K562 (cell line): ENCODE results near the gene SYNGR4. TPM values are rescaled to one million over a fixed set of nuclear protein-coding genes. Genes with fewer than 3 reads are reported as not detected.

Experiments
- ADNP ChIP-seq: fragments of 200-800 bp; sonication (Bioruptor generic); IDR thresholded peaks from 2 replicates; pipeline ENCODE4 v1.6.1; 2016; ENCODE audit warnings: missing genetic modification characterization, missing compliant biosample characterization
- ARHGAP35 ChIP-seq: fragments of 450-650 bp; IDR thresholded peaks from 2 replicates; pipeline ENCODE4 v1.6.1; 2018; ENCODE audit not compliant: partially characterized antibody
- BCOR ChIP-seq: fragments of 450-650 bp; IDR thresholded peaks from 2 replicates; pipeline ENCODE4 v1.6.1; 2016
- HDAC8 ChIP-seq: fragments of 450-650 bp; IDR thresholded peaks from 2 replicates; pipeline ENCODE4 v1.6.1; 2016; ENCODE audit warnings: mild to moderate bottlenecking, missing genetic modification characterization, moderate library complexity, missing compliant biosample characterization
- IFI16 ChIP-seq: fragments of 250-450 bp; sonication (Bioruptor Pico); IDR thresholded peaks from 2 replicates; pipeline ENCODE4 v2.1.2; 2022; ENCODE audit warnings: mild to moderate bottlenecking, inconsistent platforms
- POLR3A ChIP-seq: IDR thresholded peaks from 2 replicates; pipeline ENCODE4 v1.6.1; 2011; ENCODE audit warnings: borderline replicate concordance, mild to moderate bottlenecking, moderate library complexity; ENCODE audit not compliant: insufficient read length, insufficient read depth; ENCODE audit errors: extremely low read depth
- SNRNP70 ChIP-seq: fragments of 200-400 bp; formaldehyde crosslinking; optimal IDR thresholded peaks from 2 replicates; pipeline ENCODE3; 2017; ENCODE audit warnings: low read depth, low read length
- ZNF232 ChIP-seq: sonication (generic); formaldehyde crosslinking; IDR thresholded peaks from 2 replicates; pipeline ENCODE4 v1.8.0; 2022; ENCODE audit warnings: mild to moderate bottlenecking, missing genetic modification reagents
- ZNF436 ChIP-seq: fragments of 250-450, 450-650 bp; sonication (Bioruptor Pico); formaldehyde crosslinking; IDR thresholded peaks from 2 replicates; pipeline ENCODE4 v1.7.0; 2020; ENCODE audit warnings: mild to moderate bottlenecking
- ZNF586 ChIP-seq: fragments of 450-650 bp; formaldehyde crosslinking; conservative IDR thresholded peaks from 2 replicates; pipeline ENCODE4 v1.4.0; 2020; ENCODE audit warnings: mild to moderate bottlenecking, moderate library complexity
- ZNF589 ChIP-seq: fragments of 200-800 bp; sonication (Bioruptor generic); IDR thresholded peaks from 2 replicates; pipeline ENCODE4 v1.6.1; 2016; ENCODE audit warnings: low read depth, missing genetic modification characterization, missing compliant biosample characterization
- polyA plus RNA-seq, 8 experiments: library from polyadenylated mRNA; depleted of rRNA in 4 of 8; stranded (reverse) in 5 of 8; unstranded in 3 of 8; fragments of >200 nt; fragmentation: Nextera tagmentation in 2 of 8; fragmentation: Illumina TruSeq in 1 of 8; extraction: Ambion mirVana in 2 of 8; extraction: Trizol in 1 of 8; gene quantifications; 2 replicates each; pipeline versions ENCODE4 v1.2.1 to v1.2.3, GENCODE V29; 2011 to 2014; ENCODE audit warnings: inconsistent platforms in 1 of 8, missing spikeins in 1 of 8
- total RNA-seq, 7 experiments: library from RNA; depleted of rRNA in 6 of 7; stranded (reverse); fragments of >200 nt in 6 of 7; fragmentation: Illumina TruSeq in 2 of 7; extraction: Trizol in 2 of 7; gene quantifications; 2 replicates each; pipeline versions ENCODE4 v1.2.1 to v1.2.3, GENCODE V29; 2011 to 2021; ENCODE audit warnings: low replicate concordance in 1 of 7
- TF ChIP-seq, protein P1 (sequence below): fragments of 250-450 bp; sonication (Bioruptor Pico); IDR thresholded peaks from 2 replicates; pipeline ENCODE4 v1.4.0; 2020
- TF ChIP-seq, protein P2 (sequence below): fragments of 250-450 bp; sonication (Bioruptor Pico); IDR thresholded peaks from 2 replicates; pipeline ENCODE4 v1.4.0; 2020; ENCODE audit warnings: mild to moderate bottlenecking, moderate library complexity, borderline replicate concordance
- TF ChIP-seq, protein P3 (sequence below): sonication (generic); IDR thresholded peaks from 2 replicates; pipeline ENCODE4 v1.6.1; 2016
- TF ChIP-seq, protein P4 (sequence below): fragments of 200-800 bp; sonication (Bioruptor generic); IDR thresholded peaks from 2 replicates; pipeline ENCODE4 v1.6.1; 2017; ENCODE audit warnings: missing genetic modification characterization, missing compliant biosample characterization
- TF ChIP-seq, protein P5 (sequence below): fragments of 200-800 bp; sonication (Bioruptor generic); IDR thresholded peaks from 2 replicates; pipeline ENCODE4 v1.6.1; 2016; ENCODE audit warnings: missing genetic modification characterization, missing compliant biosample characterization

The SYNGR4 gene
- total and polyA plus RNA-seq, 9 of the 15 experiments (the other 6 are each of a cell fraction or from before 2014, with no cell fraction given): 0.07 to 0.14 TPM; not detected in 7

DNA sequence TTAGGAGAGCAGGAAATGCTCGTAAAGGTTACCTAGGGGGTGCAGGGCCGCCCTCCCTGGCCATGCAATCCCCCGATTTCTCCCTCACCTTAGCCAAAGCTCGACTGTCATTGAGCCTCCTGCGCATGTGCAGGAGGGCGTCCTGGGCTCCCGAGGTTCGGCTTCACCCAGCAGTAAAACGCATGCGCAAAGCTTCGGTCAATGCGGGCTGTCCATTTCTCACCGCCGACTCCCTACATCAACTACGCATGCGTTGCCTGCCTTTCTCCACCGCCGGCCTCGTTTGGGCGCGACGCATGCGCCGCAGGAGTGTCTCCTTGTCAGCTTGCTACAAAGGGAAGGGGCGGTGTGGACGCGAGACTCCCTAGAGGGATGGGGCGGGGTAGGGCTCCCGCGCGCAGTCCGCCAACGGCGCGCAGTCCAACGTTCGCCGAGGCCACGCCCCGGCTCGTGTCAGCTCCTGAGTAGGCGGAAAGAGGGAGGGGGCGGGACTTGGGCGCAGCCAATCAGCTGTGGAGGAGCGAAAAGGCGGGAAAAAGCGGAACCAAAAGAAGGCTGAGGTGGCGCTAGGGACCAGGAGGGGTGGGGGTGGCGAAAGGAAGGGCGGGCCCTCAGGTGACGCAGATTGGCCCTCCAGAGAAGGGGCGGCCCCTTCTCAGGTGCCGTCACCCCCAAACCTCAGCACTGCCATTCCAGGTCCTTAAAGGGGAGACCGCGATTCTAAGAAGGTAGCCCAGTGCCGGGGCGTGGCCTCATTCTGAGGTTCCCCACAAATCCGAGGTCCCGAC is at the start of gene SYNGR4, which contains the start of gene TMEM143 (continued):
- TF ChIP-seq, protein P1, sequence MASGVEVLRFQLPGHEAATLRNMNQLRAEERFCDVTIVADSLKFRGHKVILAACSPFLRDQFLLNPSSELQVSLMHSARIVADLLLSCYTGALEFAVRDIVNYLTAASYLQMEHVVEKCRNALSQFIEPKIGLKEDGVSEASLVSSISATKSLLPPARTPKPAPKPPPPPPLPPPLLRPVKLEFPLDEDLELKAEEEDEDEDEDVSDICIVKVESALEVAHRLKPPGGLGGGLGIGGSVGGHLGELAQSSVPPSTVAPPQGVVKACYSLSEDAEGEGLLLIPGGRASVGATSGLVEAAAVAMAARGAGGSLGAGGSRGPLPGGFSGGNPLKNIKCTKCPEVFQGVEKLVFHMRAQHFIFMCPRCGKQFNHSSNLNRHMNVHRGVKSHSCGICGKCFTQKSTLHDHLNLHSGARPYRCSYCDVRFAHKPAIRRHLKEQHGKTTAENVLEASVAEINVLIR (CRISPR knock-in tag): no peak
- no peak for TF ChIP-seq ZNF436
- TF ChIP-seq, protein P2, sequence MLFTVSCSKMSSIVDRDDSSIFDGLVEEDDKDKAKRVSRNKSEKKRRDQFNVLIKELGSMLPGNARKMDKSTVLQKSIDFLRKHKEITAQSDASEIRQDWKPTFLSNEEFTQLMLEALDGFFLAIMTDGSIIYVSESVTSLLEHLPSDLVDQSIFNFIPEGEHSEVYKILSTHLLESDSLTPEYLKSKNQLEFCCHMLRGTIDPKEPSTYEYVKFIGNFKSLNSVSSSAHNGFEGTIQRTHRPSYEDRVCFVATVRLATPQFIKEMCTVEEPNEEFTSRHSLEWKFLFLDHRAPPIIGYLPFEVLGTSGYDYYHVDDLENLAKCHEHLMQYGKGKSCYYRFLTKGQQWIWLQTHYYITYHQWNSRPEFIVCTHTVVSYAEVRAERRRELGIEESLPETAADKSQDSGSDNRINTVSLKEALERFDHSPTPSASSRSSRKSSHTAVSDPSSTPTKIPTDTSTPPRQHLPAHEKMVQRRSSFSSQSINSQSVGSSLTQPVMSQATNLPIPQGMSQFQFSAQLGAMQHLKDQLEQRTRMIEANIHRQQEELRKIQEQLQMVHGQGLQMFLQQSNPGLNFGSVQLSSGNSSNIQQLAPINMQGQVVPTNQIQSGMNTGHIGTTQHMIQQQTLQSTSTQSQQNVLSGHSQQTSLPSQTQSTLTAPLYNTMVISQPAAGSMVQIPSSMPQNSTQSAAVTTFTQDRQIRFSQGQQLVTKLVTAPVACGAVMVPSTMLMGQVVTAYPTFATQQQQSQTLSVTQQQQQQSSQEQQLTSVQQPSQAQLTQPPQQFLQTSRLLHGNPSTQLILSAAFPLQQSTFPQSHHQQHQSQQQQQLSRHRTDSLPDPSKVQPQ (CRISPR knock-in tag): no peak
- no peak for TF ChIP-seq ZNF232
- TF ChIP-seq ADNP (tag): no peak
- TF ChIP-seq HDAC8 (tag): no peak
- no peak for TF ChIP-seq ARHGAP35
- TF ChIP-seq POLR3A: no peak
- TF ChIP-seq, protein P3, sequence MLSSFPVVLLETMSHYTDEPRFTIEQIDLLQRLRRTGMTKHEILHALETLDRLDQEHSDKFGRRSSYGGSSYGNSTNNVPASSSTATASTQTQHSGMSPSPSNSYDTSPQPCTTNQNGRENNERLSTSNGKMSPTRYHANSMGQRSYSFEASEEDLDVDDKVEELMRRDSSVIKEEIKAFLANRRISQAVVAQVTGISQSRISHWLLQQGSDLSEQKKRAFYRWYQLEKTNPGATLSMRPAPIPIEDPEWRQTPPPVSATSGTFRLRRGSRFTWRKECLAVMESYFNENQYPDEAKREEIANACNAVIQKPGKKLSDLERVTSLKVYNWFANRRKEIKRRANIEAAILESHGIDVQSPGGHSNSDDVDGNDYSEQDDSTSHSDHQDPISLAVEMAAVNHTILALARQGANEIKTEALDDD: no peak
- no peak for TF ChIP-seq ZNF589 (CRISPR knock-in tag)
- TF ChIP-seq, protein P4, sequence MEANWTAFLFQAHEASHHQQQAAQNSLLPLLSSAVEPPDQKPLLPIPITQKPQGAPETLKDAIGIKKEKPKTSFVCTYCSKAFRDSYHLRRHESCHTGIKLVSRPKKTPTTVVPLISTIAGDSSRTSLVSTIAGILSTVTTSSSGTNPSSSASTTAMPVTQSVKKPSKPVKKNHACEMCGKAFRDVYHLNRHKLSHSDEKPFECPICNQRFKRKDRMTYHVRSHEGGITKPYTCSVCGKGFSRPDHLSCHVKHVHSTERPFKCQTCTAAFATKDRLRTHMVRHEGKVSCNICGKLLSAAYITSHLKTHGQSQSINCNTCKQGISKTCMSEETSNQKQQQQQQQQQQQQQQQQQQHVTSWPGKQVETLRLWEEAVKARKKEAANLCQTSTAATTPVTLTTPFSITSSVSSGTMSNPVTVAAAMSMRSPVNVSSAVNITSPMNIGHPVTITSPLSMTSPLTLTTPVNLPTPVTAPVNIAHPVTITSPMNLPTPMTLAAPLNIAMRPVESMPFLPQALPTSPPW: peak; percentile 85
- no peak for TF ChIP-seq BCOR
- no peak for TF ChIP-seq SNRNP70
- TF ChIP-seq ZNF586 (CRISPR knock-in tag): 0 out of 2 replicates have a peak, but pooled peaks have one; percentile 21
- TF ChIP-seq, protein P5, sequence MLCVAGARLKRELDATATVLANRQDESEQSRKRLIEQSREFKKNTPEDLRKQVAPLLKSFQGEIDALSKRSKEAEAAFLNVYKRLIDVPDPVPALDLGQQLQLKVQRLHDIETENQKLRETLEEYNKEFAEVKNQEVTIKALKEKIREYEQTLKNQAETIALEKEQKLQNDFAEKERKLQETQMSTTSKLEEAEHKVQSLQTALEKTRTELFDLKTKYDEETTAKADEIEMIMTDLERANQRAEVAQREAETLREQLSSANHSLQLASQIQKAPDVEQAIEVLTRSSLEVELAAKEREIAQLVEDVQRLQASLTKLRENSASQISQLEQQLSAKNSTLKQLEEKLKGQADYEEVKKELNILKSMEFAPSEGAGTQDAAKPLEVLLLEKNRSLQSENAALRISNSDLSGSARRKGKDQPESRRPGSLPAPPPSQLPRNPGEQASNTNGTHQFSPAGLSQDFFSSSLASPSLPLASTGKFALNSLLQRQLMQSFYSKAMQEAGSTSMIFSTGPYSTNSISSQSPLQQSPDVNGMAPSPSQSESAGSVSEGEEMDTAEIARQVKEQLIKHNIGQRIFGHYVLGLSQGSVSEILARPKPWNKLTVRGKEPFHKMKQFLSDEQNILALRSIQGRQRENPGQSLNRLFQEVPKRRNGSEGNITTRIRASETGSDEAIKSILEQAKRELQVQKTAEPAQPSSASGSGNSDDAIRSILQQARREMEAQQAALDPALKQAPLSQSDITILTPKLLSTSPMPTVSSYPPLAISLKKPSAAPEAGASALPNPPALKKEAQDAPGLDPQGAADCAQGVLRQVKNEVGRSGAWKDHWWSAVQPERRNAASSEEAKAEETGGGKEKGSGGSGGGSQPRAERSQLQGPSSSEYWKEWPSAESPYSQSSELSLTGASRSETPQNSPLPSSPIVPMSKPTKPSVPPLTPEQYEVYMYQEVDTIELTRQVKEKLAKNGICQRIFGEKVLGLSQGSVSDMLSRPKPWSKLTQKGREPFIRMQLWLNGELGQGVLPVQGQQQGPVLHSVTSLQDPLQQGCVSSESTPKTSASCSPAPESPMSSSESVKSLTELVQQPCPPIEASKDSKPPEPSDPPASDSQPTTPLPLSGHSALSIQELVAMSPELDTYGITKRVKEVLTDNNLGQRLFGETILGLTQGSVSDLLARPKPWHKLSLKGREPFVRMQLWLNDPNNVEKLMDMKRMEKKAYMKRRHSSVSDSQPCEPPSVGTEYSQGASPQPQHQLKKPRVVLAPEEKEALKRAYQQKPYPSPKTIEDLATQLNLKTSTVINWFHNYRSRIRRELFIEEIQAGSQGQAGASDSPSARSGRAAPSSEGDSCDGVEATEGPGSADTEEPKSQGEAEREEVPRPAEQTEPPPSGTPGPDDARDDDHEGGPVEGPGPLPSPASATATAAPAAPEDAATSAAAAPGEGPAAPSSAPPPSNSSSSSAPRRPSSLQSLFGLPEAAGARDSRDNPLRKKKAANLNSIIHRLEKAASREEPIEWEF: no peak
- no peak for TF ChIP-seq IFI16 (CRISPR knock-in tag)
